ENCODE results near the gene STXBP2. TPM values are rescaled to one million over a fixed set of nuclear protein-coding genes. Genes with fewer than 3 reads are reported as not detected.

The STXBP2 gene
- total RNA-seq, 1 experiment from 2014 or later: 133 TPM

DNA sequence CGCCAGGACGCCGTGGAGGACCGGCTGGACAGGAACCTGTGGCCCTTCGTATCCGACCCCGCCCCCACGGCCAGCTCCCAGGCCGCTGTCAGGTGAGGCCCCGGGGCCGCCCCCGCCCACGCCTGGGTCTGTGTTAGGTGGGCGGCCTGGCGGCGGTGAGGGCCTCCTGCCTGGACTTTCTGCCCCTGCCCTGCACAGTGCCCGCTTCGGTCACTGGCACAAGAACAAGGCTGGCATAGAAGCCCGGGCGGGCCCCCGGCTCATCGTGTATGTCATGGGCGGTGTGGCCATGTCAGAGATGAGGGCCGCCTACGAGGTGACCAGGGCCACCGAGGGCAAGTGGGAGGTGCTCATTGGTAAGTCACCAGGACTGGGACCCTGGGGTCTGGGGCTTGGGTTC is 10.2 kb downstream of the STXBP2 start:
- Histone ChIP-seq H3K9ac (ENCODE audit: low read length) (no peak overlapping the region), H3K4me1 (ENCODE audit: insufficient read depth, low read length) (peaks cover under 1% of the 10 kb centered on the region; the same call in 1 of the 2 replicates), H3F3A (ENCODE audit: low read length, unreplicated experiment) (no peaks in the 10 kb centered on the region), H3K36me3 (ENCODE audit: low read depth, low read length) (peaks cover 7% of the 10 kb centered on the region; the same call in 1 of the 2 replicates), H3K27ac (ENCODE audit: low read length) (no peak overlapping the region), H4K20me1 (ENCODE audit: low read length) (no peaks in the 10 kb centered on the region), H3K79me2 (ENCODE audit: low read length) (no peaks in the 10 kb centered on the region), H3K9me3 (ENCODE audit: low read length) (no peaks in the 10 kb centered on the region), H3K4me3 (ENCODE audit: low read length) (no peak overlapping the region), H2AFZ (ENCODE audit: low read length) (no peak overlapping the region), H3K4me2 (ENCODE audit: low read length) (no peak overlapping the region), H3K9me2 (replicated peaks; ENCODE audit: low read length) (no peaks in the 10 kb centered on the region), H3K27me3 (ENCODE audit: low read length) (no peaks in the 10 kb centered on the region)
- intact Hi-C loops (cut with micrococcal nuclease): no loop called here
- CTCF ChIA-PET: no interaction called here
- ATAC-seq: no peak
- POLR2A ChIA-PET (ENCODE audit: unreplicated experiment): no interaction called here
- no peak for TF ChIP-seq EZH2 (IDR thresholded peaks at IDR 0.05; ENCODE audit: low read length, unreplicated experiment)
- TF ChIP-seq EZH2phosphoT487 (IDR thresholded peaks at IDR 0.05; ENCODE audit: borderline replicate concordance, low read length): no peak
- TF ChIP-seq, protein P1, sequence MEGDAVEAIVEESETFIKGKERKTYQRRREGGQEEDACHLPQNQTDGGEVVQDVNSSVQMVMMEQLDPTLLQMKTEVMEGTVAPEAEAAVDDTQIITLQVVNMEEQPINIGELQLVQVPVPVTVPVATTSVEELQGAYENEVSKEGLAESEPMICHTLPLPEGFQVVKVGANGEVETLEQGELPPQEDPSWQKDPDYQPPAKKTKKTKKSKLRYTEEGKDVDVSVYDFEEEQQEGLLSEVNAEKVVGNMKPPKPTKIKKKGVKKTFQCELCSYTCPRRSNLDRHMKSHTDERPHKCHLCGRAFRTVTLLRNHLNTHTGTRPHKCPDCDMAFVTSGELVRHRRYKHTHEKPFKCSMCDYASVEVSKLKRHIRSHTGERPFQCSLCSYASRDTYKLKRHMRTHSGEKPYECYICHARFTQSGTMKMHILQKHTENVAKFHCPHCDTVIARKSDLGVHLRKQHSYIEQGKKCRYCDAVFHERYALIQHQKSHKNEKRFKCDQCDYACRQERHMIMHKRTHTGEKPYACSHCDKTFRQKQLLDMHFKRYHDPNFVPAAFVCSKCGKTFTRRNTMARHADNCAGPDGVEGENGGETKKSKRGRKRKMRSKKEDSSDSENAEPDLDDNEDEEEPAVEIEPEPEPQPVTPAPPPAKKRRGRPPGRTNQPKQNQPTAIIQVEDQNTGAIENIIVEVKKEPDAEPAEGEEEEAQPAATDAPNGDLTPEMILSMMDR (conservative IDR thresholded peaks at IDR 0.05; ENCODE audit: low read depth, low read length): no peak
- BruUV-seq (replicated peaks): no TSS peak
- no peak for DNase-seq

DNA sequence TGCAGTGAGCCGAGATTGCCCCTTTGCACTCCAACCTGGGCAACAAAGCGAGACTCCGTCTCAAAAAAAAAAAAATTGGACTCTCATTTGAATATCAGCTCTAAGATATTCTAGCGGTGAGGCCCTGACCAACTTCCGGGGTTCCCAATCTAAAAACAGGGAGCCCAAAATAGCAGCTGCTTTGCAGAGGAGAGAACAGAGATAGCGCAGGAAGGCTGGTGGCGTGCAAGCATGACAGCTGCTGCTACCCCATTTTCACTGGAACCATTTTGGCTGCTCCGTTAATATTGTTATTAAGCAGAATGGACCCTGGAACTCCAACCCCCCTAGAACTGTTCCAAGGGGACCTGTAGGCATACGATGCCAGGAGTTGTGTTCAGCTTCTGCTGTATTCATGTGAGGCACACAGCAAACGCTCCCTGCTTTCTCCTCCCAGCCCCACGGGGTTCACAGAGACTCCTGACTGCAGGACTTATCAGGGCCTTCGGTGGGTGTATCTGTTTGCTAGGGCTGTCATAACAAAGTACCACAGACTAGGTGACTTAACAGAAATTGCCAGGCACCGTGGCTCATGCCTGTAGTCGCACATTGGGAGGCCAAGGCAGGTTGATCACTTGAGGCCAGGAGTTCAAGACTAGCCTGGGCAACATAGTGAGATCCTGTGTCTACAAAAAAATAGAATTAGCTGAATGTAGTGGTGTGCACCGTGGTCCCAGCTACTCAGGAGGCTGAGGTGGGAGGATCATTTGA is 11.5 kb downstream of the STXBP2 start:
- Histone ChIP-seq H3K27me3 (ENCODE audit: low read length) (no peaks in the 10 kb centered on the region), H3K36me3 (ENCODE audit: low read depth, low read length) (peaks cover 7% of the 10 kb centered on the region; the same call in 1 of the 2 replicates), H3K9me3 (ENCODE audit: low read length) (no peaks in the 10 kb centered on the region), H2AFZ (ENCODE audit: low read length) (no peak overlapping the region), H3K9ac (ENCODE audit: low read length) (no peak overlapping the region), H3K4me3 (ENCODE audit: low read length) (no peak overlapping the region), H3K79me2 (ENCODE audit: low read length) (no peaks in the 10 kb centered on the region), H3K27ac (ENCODE audit: low read length) (no peak overlapping the region), H3K4me1 (ENCODE audit: insufficient read depth, low read length) (peaks cover 3% of the 10 kb centered on the region; the same call in 1 of the 2 replicates), H4K20me1 (ENCODE audit: low read length) (no peaks in the 10 kb centered on the region), H3K9me2 (replicated peaks; ENCODE audit: low read length) (no peaks in the 10 kb centered on the region), H3K4me2 (ENCODE audit: low read length) (no peak overlapping the region), H3F3A (ENCODE audit: low read length, unreplicated experiment) (no peaks in the 10 kb centered on the region)
- ATAC-seq (no peak), DNase-seq (no peak)
- TF ChIP-seq EZH2 (IDR thresholded peaks at IDR 0.05; ENCODE audit: low read length, unreplicated experiment): no peak
- TF ChIP-seq, protein P1 (conservative IDR thresholded peaks at IDR 0.05; ENCODE audit: low read depth, low read length): no peak
- TF ChIP-seq EZH2phosphoT487 (IDR thresholded peaks at IDR 0.05; ENCODE audit: borderline replicate concordance, low read length): no peak
- intact Hi-C loops (cut with micrococcal nuclease): no loop called here
- CTCF ChIA-PET: interaction anchor here (0.6 to 1.0 kb wide), 2 partner anchors 80 to 130 kb away, joined by 5 to 9 read pairs; no protein-coding TSS in a partner anchor
- POLR2A ChIA-PET (ENCODE audit: unreplicated experiment): interaction anchor here (0.5 kb wide), 1 partner anchor 671 kb away, joined by 7 read pairs; no protein-coding TSS in a partner anchor
- TSS peak; percentile 18 for BruUV-seq (replicated peaks)

DNA sequence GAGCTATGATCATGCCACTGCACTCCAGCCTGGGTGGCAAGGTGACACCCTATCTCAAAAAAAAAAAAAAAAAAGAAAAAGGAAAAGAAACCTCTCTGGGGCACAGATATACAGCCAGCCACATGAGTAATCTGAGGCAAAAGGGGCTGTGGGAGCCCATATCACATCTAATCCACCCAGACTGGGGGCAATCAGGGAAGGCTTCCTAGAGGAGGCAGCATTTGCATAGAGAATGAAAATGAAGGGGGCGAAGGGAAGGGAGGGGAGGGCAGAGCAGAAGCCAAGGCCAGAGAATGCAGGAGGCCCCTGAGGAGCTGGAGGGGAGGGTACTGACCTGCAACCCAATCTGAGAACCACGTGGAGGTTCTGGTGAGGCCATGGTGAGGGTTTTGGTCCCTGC is 13.2 kb downstream of the STXBP2 start:
- H3K79me2 ChIP-seq (ENCODE audit: low read length): no peaks in the 10 kb centered on the region
- DNase-seq (no peak), ATAC-seq (no peak)
- no peaks in the 10 kb centered on the region for H3F3A ChIP-seq (ENCODE audit: low read length, unreplicated experiment)
- CTCF ChIA-PET: interaction anchor here (1.2 kb wide), 1 partner anchor 31 kb away, joined by 4 read pairs; the partner anchor contains the start of gene TRAPPC5
- H3K9me3 ChIP-seq (ENCODE audit: low read length): no peaks in the 10 kb centered on the region
- H2AFZ ChIP-seq (ENCODE audit: low read length): no peak overlapping the region
- 0 out of 2 replicates have a peak, but pooled peaks cover 2% of the 10 kb centered on the region for H3K36me3 ChIP-seq (ENCODE audit: low read depth, low read length)
- H3K27me3 ChIP-seq (ENCODE audit: low read length): no peaks in the 10 kb centered on the region
- intact Hi-C loops (cut with micrococcal nuclease): no loop called here
- no peaks in the 10 kb centered on the region for H3K9me2 ChIP-seq (replicated peaks; ENCODE audit: low read length)
- no TSS peak for BruUV-seq (replicated peaks)
- H3K27ac ChIP-seq (ENCODE audit: low read length): no peak overlapping the region
- H3K9ac ChIP-seq (ENCODE audit: low read length): no peak overlapping the region
- POLR2A ChIA-PET (ENCODE audit: unreplicated experiment): no interaction called here
- H3K4me3 ChIP-seq (ENCODE audit: low read length): no peak overlapping the region
- no peak overlapping the region for H3K4me2 ChIP-seq (ENCODE audit: low read length)
- H4K20me1 ChIP-seq (ENCODE audit: low read length): no peaks in the 10 kb centered on the region
- TF ChIP-seq EZH2 (IDR thresholded peaks at IDR 0.05; ENCODE audit: low read length, unreplicated experiment) (no peak), EZH2phosphoT487 (IDR thresholded peaks at IDR 0.05; ENCODE audit: borderline replicate concordance, low read length) (no peak)
- TF ChIP-seq, protein P1 (conservative IDR thresholded peaks at IDR 0.05; ENCODE audit: low read depth, low read length): no peak
- peaks cover 3% of the 10 kb centered on the region; the same call in 1 of the 2 replicates for H3K4me1 ChIP-seq (ENCODE audit: insufficient read depth, low read length)

All from PC-3 (cell line).